Stimulated activated CD8-positive, alpha-beta memory T cell treated with anti-CD3 and anti-CD28 coated beads, Interleukin-15, amount 100 ng/mL, for 4 hours (primary cell): Measurements from ENCODE around the gene FLT4.

ENCODE experiments used
- DNase-seq, 2 donors: peaks; one replicate each; pipeline ENCODE4 v3.0.0-alpha.2; 2020; ENCODE audit warnings: low read depth in 2 of 2

The FLT4 gene

GRCh38 chr5:180642181-180642775 lies 7.1 kb downstream of the FLT4 start:
- DNase-seq, result no peak

- DNase-seq, result no peak
Measured at GRCh38 chr5:180641566-180641900, 7.9 kb downstream of the FLT4 start.

- no peak for DNase-seq
Measured at GRCh38 chr5:180640861-180641565, 8.4 kb downstream of the FLT4 start.

GRCh38 chr5:180640611-180640860 lies 8.9 kb downstream of the FLT4 start:
- no peak for DNase-seq

GRCh38 chr5:180639741-180640610 lies 9.4 kb downstream of the FLT4 start:
- no peak for DNase-seq

GRCh38 chr5:180639287-180639686 lies 10.1 kb downstream of the FLT4 start:
- DNase-seq, result no peak

- no peak for DNase-seq
Measured at GRCh38 chr5:180637962-180638680, 11.3 kb downstream of the FLT4 start.

GRCh38 chr5:180636403-180637075 lies 12.9 kb downstream of the FLT4 start:
- no peak for DNase-seq

GRCh38 chr5:180636016-180636402 lies 13.4 kb downstream of the FLT4 start:
- DNase-seq, result no peak

- DNase-seq, result no peak
Measured at GRCh38 chr5:180633283-180634177, 15.9 kb downstream of the FLT4 start.

- no peak for DNase-seq
Measured at GRCh38 chr5:180632768-180633167, 16.6 kb downstream of the FLT4 start.

- no peak for DNase-seq
Measured at GRCh38 chr5:180631549-180632383, 17.6 kb downstream of the FLT4 start.

- DNase-seq, result no peak
Measured at GRCh38 chr5:180630426-180630825, 19.0 kb downstream of the FLT4 start.

- no peak for DNase-seq
Measured at GRCh38 chr5:180629831-180630382, 19.5 kb downstream of the FLT4 start.

GRCh38 chr5:180628827-180629750 lies 20.3 kb downstream of the FLT4 start:
- DNase-seq, result no peak

GRCh38 chr5:180628211-180628610 lies 21.2 kb downstream of the FLT4 start:
- no peak for DNase-seq

GRCh38 chr5:180627386-180628120 lies 21.8 kb downstream of the FLT4 start:
- DNase-seq, result no peak
